Umbilical cord (tissue), 2 donors: ENCODE measurements around the gene C1orf35. TPM values are rescaled to one million over a fixed set of nuclear protein-coding genes. Genes with fewer than 3 reads are reported as not detected.
"Not testable (repeated sequence)": the region's sequence is repeated elsewhere in the genome, so short reads cannot be mapped to it uniquely, and the experiment has no call there.

ENCODE experiments used
- DNase-seq: peaks from one replicate; pipeline ENCODE4 v3.0.0-alpha.2; 2015; ENCODE audit warnings: low spot score
- total RNA-seq: library from RNA; depleted of rRNA; stranded (reverse); fragments of >200 nt; gene quantifications from one replicate; pipeline ENCODE4 v1.2.3, GENCODE V29; 2014; ENCODE audit warnings: low replicate concordance; ENCODE audit not compliant: insufficient read depth

Gene C1orf35
- total RNA-seq, 1 donor from 2014 or later, result 10.4 TPM

- no peak for DNase-seq
Observed at GRCh38 chr1:228142701-228143136, 39.6 kb upstream of the C1orf35 start.

GRCh38 chr1:228142155-228142691 lies 39.1 kb upstream of the C1orf35 start:
- no peak for DNase-seq

- no peak for DNase-seq
Observed at GRCh38 chr1:228141226-228142044, 38.3 kb upstream of the C1orf35 start.

GRCh38 chr1:228140724-228141225 lies 37.6 kb upstream of the C1orf35 start:
- no peak for DNase-seq

GRCh38 chr1:228139931-228140723 lies 37.0 kb upstream of the C1orf35 start, which contains the start of gene GUK1:
Gene GUK1, plus strand, starts transcription at chr1:228140279. Its CDS starts 24 bp downstream, at chr1:228140303.
- peak; percentile 99 for DNase-seq

- DNase-seq, result no peak
Observed at GRCh38 chr1:228139406-228139930, 36.3 kb upstream of the C1orf35 start.

- DNase-seq, result no peak
Observed at GRCh38 chr1:228136901-228137300, 33.8 kb upstream of the C1orf35 start.

- DNase-seq, result no peak
Observed at GRCh38 chr1:228134591-228134990, 31.5 kb upstream of the C1orf35 start.

GRCh38 chr1:228131766-228132165 lies 28.6 kb upstream of the C1orf35 start:
- DNase-seq, result no peak

GRCh38 chr1:228125185-228125584 lies 22.1 kb upstream of the C1orf35 start:
- no peak for DNase-seq

- DNase-seq, result no peak
Observed at GRCh38 chr1:228123505-228123904, 20.4 kb upstream of the C1orf35 start.

- DNase-seq, result no peak
Observed at GRCh38 chr1:228122921-228123441, 19.9 kb upstream of the C1orf35 start.

- DNase-seq, result peak; percentile 80
Observed at GRCh38 chr1:228120857-228121489, 17.8 kb upstream of the C1orf35 start.

- peak; percentile 52 for DNase-seq
Observed at GRCh38 chr1:228120351-228120750, 17.2 kb upstream of the C1orf35 start.

GRCh38 chr1:228118040-228118439 lies 14.9 kb upstream of the C1orf35 start:
- DNase-seq, result no peak

GRCh38 chr1:228117335-228117734 lies 14.2 kb upstream of the C1orf35 start:
- no peak for DNase-seq

- DNase-seq, result no peak
Observed at GRCh38 chr1:228114827-228115226, 11.7 kb upstream of the C1orf35 start.

GRCh38 chr1:228112617-228113016 lies 9.5 kb upstream of the C1orf35 start:
- DNase-seq, result no peak

- DNase-seq, result no peak
Observed at GRCh38 chr1:228112167-228112566, 9.0 kb upstream of the C1orf35 start.

- DNase-seq, result not testable (repeated sequence)
Observed at GRCh38 chr1:228111315-228111714, 8.2 kb upstream of the C1orf35 start.

GRCh38 chr1:228110556-228110955 lies 7.4 kb upstream of the C1orf35 start:
- no peak for DNase-seq
